H1 (cell line): ENCODE data around the gene PLXND1. TPM values are rescaled to one million over a fixed set of nuclear protein-coding genes. Genes with fewer than 3 reads are reported as not detected.

ENCODE experiments used
- CTCF ChIA-PET: fragments of 300-600 bp; sonication (Branson Sonifier 250); formaldehyde crosslinking; loops from one replicate; lab custom pipeline; 2021; ENCODE audit not compliant: partially characterized antibody; lab: Charles Lee
- POLR2A ChIA-PET: fragments of 300-600 bp; sonication (Branson Sonifier 250); formaldehyde crosslinking; loops from one replicate; lab custom pipeline; 2021; ENCODE audit warnings: inconsistent platforms; ENCODE audit not compliant: partially characterized antibody; lab: Charles Lee
- DNase-seq, 2 experiments: peaks; one replicate each; pipeline versions ENCODE4 v3.0.0 to v3.0.0-alpha.2; 2010 to 2022; ENCODE audit warnings: low spot score in 2 of 2, low read depth in 1 of 2, mixed read lengths in 1 of 2
- FAIRE-seq: peaks from 2 replicates; lab custom pipeline; 2011; peaks lifted over from hg19 to GRCh38; lab: Jason Lieb, UNC
- H2AFZ ChIP-seq: 2 replicates; pipeline ENCODE4 v1.8.1; 2012; ENCODE audit warnings: low read length, inconsistent platforms
- H2AK5ac ChIP-seq: 2 replicates; pipeline ENCODE4 v1.6.1; 2013; ENCODE audit warnings: low read depth, low read length
- H2BK120ac ChIP-seq: replicated peaks from 2 replicates; pipeline ENCODE3; 2013; ENCODE audit warnings: low read depth, low read length, inconsistent platforms
- H2BK12ac ChIP-seq: 2 replicates; pipeline ENCODE4 v1.6.1; 2013; ENCODE audit warnings: low read depth, low read length
- H2BK15ac ChIP-seq: 2 replicates; pipeline ENCODE4 v1.6.1; 2013; ENCODE audit warnings: low read length
- H2BK20ac ChIP-seq: 2 replicates; pipeline ENCODE4 v1.6.1; 2013; ENCODE audit warnings: low read length
- H2BK5ac ChIP-seq: 2 replicates; pipeline ENCODE4 v1.6.1; 2013; ENCODE audit warnings: low read depth, low read length
- H3K14ac ChIP-seq: 2 replicates; pipeline ENCODE4 v1.6.1; 2013; ENCODE audit warnings: inconsistent platforms; ENCODE audit not compliant: insufficient read length
- H3K18ac ChIP-seq: 2 replicates; pipeline ENCODE4 v1.6.1; 2013; ENCODE audit warnings: low read length; ENCODE audit errors: extremely low read depth
- H3K23ac ChIP-seq: 2 replicates; pipeline ENCODE4 v1.6.1; 2013; ENCODE audit warnings: inconsistent platforms; ENCODE audit not compliant: insufficient read length
- H3K23me2 ChIP-seq: 2 replicates; pipeline ENCODE4 v1.6.1; 2013; ENCODE audit warnings: low read depth, low read length
- H3K27ac ChIP-seq: 2 replicates; pipeline ENCODE4 v1.6.1; 2011; ENCODE audit warnings: low read depth, low read length, inconsistent platforms
- H3K27me3 ChIP-seq, 4 experiments: replicated peaks in 1 of 4; 1 replicate in 1 of 4; 2 replicates in 3 of 4; pipeline versions ENCODE4 v1.6.1 to v1.8.1; 2011 to 2013; ENCODE audit warnings: low read length in 3 of 4, mild to moderate bottlenecking in 3 of 4, inconsistent platforms in 2 of 4, mixed read lengths in 2 of 4, moderate library complexity in 1 of 4; ENCODE audit not compliant: control insufficient read depth in 3 of 4, insufficient read depth in 3 of 4; ENCODE audit errors: extremely low read depth in 1 of 4
- H3K36me3 ChIP-seq, 4 experiments: 2 replicates each; pipeline versions ENCODE4 v1.6.1 to v1.8.1; 2011 to 2013; ENCODE audit warnings: mild to moderate bottlenecking in 4 of 4, low read length in 3 of 4, moderate library complexity in 2 of 4, control low read depth in 1 of 4, inconsistent platforms in 1 of 4; ENCODE audit not compliant: insufficient read depth in 4 of 4, control insufficient read depth in 2 of 4
- H3K4ac ChIP-seq: replicated peaks from 2 replicates; pipeline ENCODE3; 2013; ENCODE audit warnings: low read length, low read depth, mixed read lengths, inconsistent platforms; ENCODE audit not compliant: insufficient read length
- H3K4me1 ChIP-seq, 4 experiments: replicated peaks in 1 of 4; 1 replicate in 1 of 4; 2 replicates in 3 of 4; pipeline versions ENCODE4 v1.6.1 to v1.8.1; 2011 to 2013; ENCODE audit warnings: low read length in 3 of 4, inconsistent platforms in 2 of 4, mixed read lengths in 1 of 4; ENCODE audit not compliant: insufficient read depth in 4 of 4, control insufficient read depth in 3 of 4
- H3K4me2 ChIP-seq, 2 experiments: 2 replicates each; pipeline versions ENCODE4 v1.6.1 to v1.8.1; 2011 to 2013; ENCODE audit warnings: low read depth in 2 of 2, low read length in 2 of 2, control low read depth in 1 of 2, inconsistent platforms in 1 of 2, mild to moderate bottlenecking in 1 of 2; ENCODE audit not compliant: insufficient read depth in 1 of 2
- H3K4me3 ChIP-seq, 4 experiments: fragments of 200-600, 300-600 bp in 1 of 4; sonication (generic), shearing (Covaris generic), sonication (Bioruptor Twin) in 1 of 4; 2 replicates each; pipeline versions ENCODE4 v1.5.1 to v1.8.1; 2011 to 2016; ENCODE audit warnings: low read length in 4 of 4, low read depth in 3 of 4, control low read depth in 2 of 4, inconsistent platforms in 2 of 4, mild to moderate bottlenecking in 2 of 4, mixed read lengths in 1 of 4, moderate library complexity in 1 of 4; ENCODE audit not compliant: insufficient read depth in 2 of 4; ENCODE audit errors: extremely low read depth in 1 of 4
- H3K56ac ChIP-seq: replicated peaks from 2 replicates; pipeline ENCODE3; 2013; ENCODE audit warnings: low read depth, mild to moderate bottlenecking, mixed read lengths, low read length, inconsistent platforms; ENCODE audit not compliant: insufficient read length
- H3K79me1 ChIP-seq: 2 replicates; pipeline ENCODE4 v1.6.1; 2013; ENCODE audit warnings: low read depth, low read length, control low read depth
- H3K79me2 ChIP-seq, 2 experiments: 2 replicates each; pipeline versions ENCODE4 v1.6.1 to v1.8.1; 2012 to 2013; ENCODE audit warnings: low read length in 2 of 2, mild to moderate bottlenecking in 2 of 2, inconsistent platforms in 1 of 2; ENCODE audit not compliant: insufficient read depth in 2 of 2, control insufficient read depth in 1 of 2
- H3K9ac ChIP-seq, 4 experiments: replicated peaks in 1 of 4; 1 replicate in 1 of 4; 2 replicates in 3 of 4; pipeline versions ENCODE4 v1.6.1 to v1.8.1; 2011 to 2013; ENCODE audit warnings: low read depth in 3 of 4, low read length in 3 of 4, control low read depth in 2 of 4, mild to moderate bottlenecking in 2 of 4, moderate library complexity in 2 of 4, inconsistent platforms in 1 of 4; ENCODE audit errors: extremely low read depth in 1 of 4
- H3K9me3 ChIP-seq, 2 experiments: 2 replicates each; pipeline versions ENCODE4 v1.6.1 to v1.8.1; 2012 to 2013; ENCODE audit warnings: mild to moderate bottlenecking in 2 of 2, moderate library complexity in 2 of 2, control low read depth in 1 of 2, inconsistent platforms in 1 of 2, low read depth in 1 of 2, low read length in 1 of 2, mixed read lengths in 1 of 2; ENCODE audit not compliant: insufficient read depth in 2 of 2
- H4K20me1 ChIP-seq, 2 experiments: replicated peaks in 1 of 2; 2 replicates each; pipeline versions ENCODE3 to v1.8.1; 2011 to 2013; ENCODE audit warnings: inconsistent platforms in 2 of 2, low read length in 2 of 2, mild to moderate bottlenecking in 1 of 2; ENCODE audit not compliant: insufficient read depth in 2 of 2, control insufficient read depth in 1 of 2
- H4K5ac ChIP-seq: 2 replicates; pipeline ENCODE4 v1.6.1; 2013; ENCODE audit warnings: low read length, low read depth, mixed read lengths, inconsistent platforms; ENCODE audit not compliant: insufficient read length
- H4K8ac ChIP-seq: 2 replicates; pipeline ENCODE4 v1.8.0; 2013; ENCODE audit warnings: mild to moderate bottlenecking, moderate library complexity, low read length, inconsistent platforms; ENCODE audit not compliant: insufficient read depth; ENCODE audit errors: extremely low read depth
- H4K91ac ChIP-seq: replicated peaks from 2 replicates; pipeline ENCODE3; 2013; ENCODE audit warnings: low read length, mixed read lengths, inconsistent platforms; ENCODE audit not compliant: insufficient read length
- CHD1 ChIP-seq: IDR thresholded peaks from 2 replicates; pipeline ENCODE4 v1.6.1; 2012; ENCODE audit warnings: low read depth, low read length, improper control_type of control experiment
- CHD2 ChIP-seq: IDR thresholded peaks from 2 replicates; pipeline ENCODE4 v1.6.1; 2012; ENCODE audit warnings: low read length, improper control_type of control experiment
- FOSL1 ChIP-seq: IDR thresholded peaks from 2 replicates; pipeline ENCODE4 v1.6.1; 2011; ENCODE audit warnings: mild to moderate bottlenecking, low read depth, low read length, moderate library complexity; ENCODE audit not compliant: insufficient read depth
- HDAC2 ChIP-seq, 2 experiments: fragments of 300-600 bp in 1 of 2; sonication (generic) in 1 of 2; IDR thresholded peaks; 2 replicates each; pipeline ENCODE4 v1.6.1; 2011 to 2012; ENCODE audit warnings: low read depth in 2 of 2, low read length in 2 of 2, mild to moderate bottlenecking in 2 of 2, moderate library complexity in 2 of 2, borderline replicate concordance in 1 of 2, inconsistent platforms in 1 of 2
- POLR2A ChIP-seq, 2 experiments: IDR thresholded peaks; 1 replicate in 1 of 2; 2 replicates in 1 of 2; pipeline ENCODE4 v1.6.1; 2011; ENCODE audit warnings: low read depth in 2 of 2, low read length in 2 of 2, mild to moderate bottlenecking in 2 of 2; ENCODE audit errors: control extremely low read depth in 1 of 2
- POU5F1 ChIP-seq: IDR thresholded peaks from 2 replicates; pipeline ENCODE4 v1.6.1; 2011; ENCODE audit warnings: low read depth, mild to moderate bottlenecking, low read length, moderate library complexity
- RAD21 ChIP-seq, 2 experiments: IDR thresholded peaks in 1 of 2; conservative IDR thresholded peaks in 1 of 2; 2 replicates each; pipeline ENCODE4 v1.6.1; 2011; ENCODE audit warnings: low read depth in 2 of 2, low read length in 2 of 2, improper control_type of control experiment in 1 of 2, inconsistent platforms in 1 of 2, mild to moderate bottlenecking in 1 of 2, moderate library complexity in 1 of 2
- SUZ12 ChIP-seq: fragments of 200-600 bp; sonication (generic); IDR thresholded peaks from 2 replicates; pipeline ENCODE4 v1.6.1; 2012; ENCODE audit warnings: mild to moderate bottlenecking, inconsistent platforms, low read length, moderate library complexity, mixed read lengths
- WGBS, 2 experiments: shearing (Covaris generic) in 1 of 2; methylation state at CpG; one replicate each; pipeline versions ENCODE4 v1.1.6 to v1.1.7; 2013 to 2015; ENCODE audit warnings: low lambda C conversion rate in 2 of 2, mixed read lengths in 2 of 2, inconsistent platforms in 1 of 2, low coverage in 1 of 2, missing lambda C conversion rate in 1 of 2; ENCODE audit not compliant: insufficient replicate concordance in 2 of 2, insufficient coverage in 1 of 2, insufficient read length in 1 of 2; ENCODE audit errors: extremely low coverage in 1 of 2, missing lambda C conversion rate in 1 of 2; 5-methylcytosine and 5-hydroxymethylcytosine counted together
- polyA plus RNA-seq, 7 experiments: library from polyadenylated mRNA; depleted of rRNA in 3 of 7; stranded (reverse) in 5 of 7; unstranded in 2 of 7; fragments of >200 nt in 5 of 7; fragments of 200-250 nt in 2 of 7; gene quantifications; 1 replicate in 5 of 7; 2 replicates in 1 of 7; 4 replicates in 1 of 7; pipeline versions ENCODE4 v1.2.1 to v1.2.3, GENCODE V29; 2011 to 2013; ENCODE audit warnings: missing spikeins in 2 of 7, mixed read lengths in 2 of 7
- total RNA-seq: library from RNA; stranded (reverse); fragmentation: NEBNext Ultra II Directional; extraction: Animal tissue kit (Norgen Biotek cat#: 25700); gene quantifications from 2 replicates; pipeline ENCODE4 v1.2.1, GENCODE V29; 2021
- TF ChIP-seq, protein P1 (sequence below): IDR thresholded peaks from 2 replicates; pipeline ENCODE4 v1.6.1; 2012; ENCODE audit warnings: low read length, inconsistent platforms

Gene PLXND1
- total and polyA plus RNA-seq, 2 of the 8 experiments (the other 6 are each of a cell fraction or from before 2014, with no cell fraction given): 17.7 to 66.4 TPM

DNA sequence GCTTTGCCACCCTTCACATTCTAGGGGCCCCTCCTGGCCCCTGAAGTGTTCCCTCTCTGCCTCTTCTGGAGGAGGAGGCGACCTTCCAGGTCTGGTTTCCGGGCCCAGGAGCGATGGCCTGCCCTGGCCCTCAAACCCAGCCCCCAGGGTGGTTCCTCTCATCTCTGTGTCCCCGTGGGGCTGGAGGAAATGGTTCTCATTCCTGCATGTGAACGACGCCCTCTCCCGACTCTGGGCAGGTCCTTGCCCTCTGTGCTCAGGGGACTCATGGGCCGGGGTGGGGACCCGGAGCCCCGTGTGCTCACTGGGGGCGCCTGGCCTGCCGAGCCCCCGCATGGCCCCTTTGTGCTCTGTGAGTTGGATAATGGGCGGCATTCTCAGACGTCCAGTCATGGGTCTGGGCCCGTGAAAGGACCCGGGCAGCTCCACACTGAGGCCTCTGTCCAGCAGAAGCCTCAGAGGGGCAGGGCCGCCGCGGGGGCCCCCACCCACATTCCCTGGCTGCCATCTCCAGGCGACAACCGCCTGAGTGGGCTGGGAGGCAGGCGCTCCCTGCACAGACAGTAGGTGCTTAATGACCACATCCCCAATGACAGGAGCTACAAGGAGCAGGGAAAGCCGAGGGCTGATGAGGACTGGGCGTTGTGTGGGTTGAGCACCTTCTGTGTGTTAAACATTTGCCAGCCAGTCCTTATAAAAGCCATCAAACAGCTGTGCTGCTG lies 5.5 kb upstream of the PLXND1 start:
- Histone ChIP-seq H3K79me1 (no peaks in the 10 kb centered on the region), H3K23me2 (peaks cover 4% of the 10 kb centered on the region; the same call in 1 of the 2 replicates), H3K4ac (peak overlapping the region; percentile 74), H2BK20ac (peak overlapping the region; percentile 95; the same call in 1 of the 2 replicates), H3K14ac (no peak overlapping the region), H3K79me2 (no peaks in the 10 kb centered on the region), H3K4me2 (peak overlapping the region in 1 of 2 experiments; percentile 1; a peak in 1 of 4 replicates), H2AK5ac (no peak overlapping the region), H2BK120ac (peak overlapping the region; percentile 90), H2BK15ac (peak overlapping the region; percentile 92; the same call in 1 of the 2 replicates), H3K9me3 (no peaks in the 10 kb centered on the region), H2BK5ac (peak overlapping the region; percentile 95; the same call in 1 of the 2 replicates), H4K8ac (peak overlapping the region; percentile 19), H4K5ac (peak overlapping the region; percentile 7), H3K36me3 (no peaks in the 10 kb centered on the region), H2BK12ac (peak overlapping the region; percentile 98; the same call in 1 of the 2 replicates), H3K23ac (no peak overlapping the region), H3K9ac (no peak overlapping the region), H3K4me1 (peaks cover 0 to 23% (median 21%) of the 10 kb centered on the region in 4 experiments; a peak in 6 of 7 replicates), H3K18ac (peak overlapping the region; percentile 53), H3K27me3 (peaks cover 0 to 7% (median 3%) of the 10 kb centered on the region in 4 experiments; a peak in 3 of 7 replicates), H3K27ac (no peak overlapping the region), H3K4me3 (no peak overlapping the region), H3K56ac (peak overlapping the region; percentile 63), H2AFZ (peak overlapping the region; percentile 28; the same call in 1 of the 2 replicates), H4K20me1 (no peaks in the 10 kb centered on the region), H4K91ac (peak overlapping the region; percentile 90)
- DNase-seq (peak in 1 of 2 experiments; percentile 72), FAIRE-seq (no peak)
- ChIA-PET POLR2A (interaction anchor here (0.9 to 1.4 kb wide), 3 partner anchors 12 to 58 kb away, joined by 3 to 4 read pairs (median 3); no protein-coding TSS in a partner anchor), CTCF (interaction anchor here (0.6 to 2.0 kb wide), 6 partner anchors 14 to 1741 kb away, joined by 3 to 6 read pairs (median 4); no protein-coding TSS in a partner anchor)
- 39% methylated on average over 23 of the region's 25 CpGs; no CpG with 5 or more reads in 1 of the 2 experiments for WGBS, 2 experiments
- TF ChIP-seq HDAC2 (IDR thresholded peaks at IDR 0.05; ENCODE audit: borderline replicate concordance in 1 of 2, low read depth in 2 of 2, low read length in 2 of 2) (0 out of 4 replicates have a peak, but pooled peaks of 1 of the 2 experiments have one; percentile 36), SUZ12 (no peak), POLR2A (IDR thresholded peaks at IDR 0.05; ENCODE audit: control extremely low read depth in 1 of 2, low read depth in 2 of 2, low read length in 2 of 2) (no peak), CHD2 (no peak), FOSL1 (no peak), POU5F1 (no peak), RAD21 (IDR thresholded peaks at IDR 0.05 in 1 of 2, conservative IDR thresholded peaks at IDR 0.05 in 1 of 2; ENCODE audit: low read depth in 2 of 2, low read length in 2 of 2) (peak; percentile 19 to 45; a peak in 3 of 4 replicates), CHD1 (no peak)
- TF ChIP-seq, protein P1, sequence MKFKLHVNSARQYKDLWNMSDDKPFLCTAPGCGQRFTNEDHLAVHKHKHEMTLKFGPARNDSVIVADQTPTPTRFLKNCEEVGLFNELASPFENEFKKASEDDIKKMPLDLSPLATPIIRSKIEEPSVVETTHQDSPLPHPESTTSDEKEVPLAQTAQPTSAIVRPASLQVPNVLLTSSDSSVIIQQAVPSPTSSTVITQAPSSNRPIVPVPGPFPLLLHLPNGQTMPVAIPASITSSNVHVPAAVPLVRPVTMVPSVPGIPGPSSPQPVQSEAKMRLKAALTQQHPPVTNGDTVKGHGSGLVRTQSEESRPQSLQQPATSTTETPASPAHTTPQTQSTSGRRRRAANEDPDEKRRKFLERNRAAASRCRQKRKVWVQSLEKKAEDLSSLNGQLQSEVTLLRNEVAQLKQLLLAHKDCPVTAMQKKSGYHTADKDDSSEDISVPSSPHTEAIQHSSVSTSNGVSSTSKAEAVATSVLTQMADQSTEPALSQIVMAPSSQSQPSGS: no peak
